Neutrophil (primary cell): Measurements from ENCODE around the gene UBA6.

Source experiments
- H3K27ac ChIP-seq: fragments of 200-600 bp; sonication (generic); 2 replicates; pipeline ENCODE4 v1.5.1; 2016; ENCODE audit warnings: mild to moderate bottlenecking, moderate library complexity
- H3K27me3 ChIP-seq: fragments of 200-600 bp; sonication (generic); 2 replicates; pipeline ENCODE4 v1.6.0; 2016; ENCODE audit warnings: mild to moderate bottlenecking
- H3K36me3 ChIP-seq: fragments of 200-600 bp; sonication (generic); 2 replicates; pipeline ENCODE4 v1.5.1; 2017
- H3K4me1 ChIP-seq, 2 experiments: fragments of 200-600 bp in 1 of 2; sonication (generic) in 1 of 2; 1 replicate in 1 of 2; 2 replicates in 1 of 2; pipeline versions ENCODE4 v1.5.1 to v1.6.1; 2013 to 2016; ENCODE audit warnings: low read depth in 1 of 2, low read length in 1 of 2, mild to moderate bottlenecking in 1 of 2, moderate library complexity in 1 of 2; ENCODE audit not compliant: control insufficient read depth in 1 of 2, insufficient read depth in 1 of 2
- H3K4me3 ChIP-seq, 2 experiments: fragments of 200-600 bp in 1 of 2; sonication (generic) in 1 of 2; 1 replicate in 1 of 2; 2 replicates in 1 of 2; pipeline ENCODE4 v1.5.1; 2013 to 2016; ENCODE audit warnings: low read depth in 1 of 2, low read length in 1 of 2, mild to moderate bottlenecking in 1 of 2, moderate library complexity in 1 of 2
- H3K9me3 ChIP-seq: fragments of 200-600 bp; sonication (generic); 2 replicates; pipeline ENCODE4 v1.5.1; 2016
- CTCF ChIP-seq: fragments of 200-600 bp; sonication (generic); IDR thresholded peaks from 2 replicates; pipeline ENCODE4 v1.5.1; 2016; ENCODE audit warnings: antibody characterized with exemption

UBA6 gene

DNA sequence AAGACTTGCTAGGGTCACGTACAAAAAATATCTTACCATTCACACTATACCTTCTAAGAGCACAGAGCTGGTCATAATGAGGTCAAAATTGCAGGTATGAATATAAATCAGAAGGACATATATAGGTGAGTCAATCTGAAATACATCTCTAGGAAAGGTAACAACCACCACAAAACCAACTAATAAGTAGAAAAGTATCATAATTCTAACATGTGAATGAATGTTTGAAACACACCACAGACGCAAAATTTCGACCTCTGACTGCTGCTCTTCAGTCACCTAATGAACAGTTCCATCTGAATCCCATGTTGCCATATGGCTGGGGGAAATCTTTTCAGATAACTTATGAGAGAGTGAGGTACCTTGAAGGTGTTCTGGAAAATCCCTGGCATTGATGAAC lies 120.4 kb downstream of the UBA6 start:
- Histone ChIP-seq H3K9me3 (no peaks in the 10 kb centered on the region), H3K4me1 (peaks cover 7 to 13% of the 10 kb centered on the region in 2 experiments), H3K36me3 (no peaks in the 10 kb centered on the region), H3K4me3 (no peak overlapping the region), H3K27ac (no peak overlapping the region), H3K27me3 (no peaks in the 10 kb centered on the region)
- TF ChIP-seq CTCF = no peak

DNA sequence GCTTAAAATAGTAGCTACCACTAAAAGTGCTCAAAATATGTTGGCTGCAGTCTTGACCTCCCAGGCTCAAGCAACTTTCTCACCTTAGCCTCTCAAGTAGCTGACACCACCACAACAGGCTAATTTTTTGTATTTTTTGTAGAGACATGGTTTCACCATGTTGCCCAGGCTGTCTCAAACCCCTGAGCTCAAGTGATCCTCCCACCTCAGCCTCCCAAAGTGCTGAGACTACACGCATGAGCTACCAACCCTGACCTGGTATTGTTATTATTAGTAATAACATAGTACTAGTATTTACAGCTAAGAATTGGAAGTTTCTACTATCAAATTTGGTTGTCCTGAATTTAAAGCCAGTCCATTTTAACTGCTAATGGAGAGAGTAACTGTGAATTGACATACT lies 124.4 kb downstream of the UBA6 start:
- Histone ChIP-seq H3K27me3 (no peaks in the 10 kb centered on the region), H3K36me3 (no peaks in the 10 kb centered on the region), H3K4me3 (no peak overlapping the region), H3K4me1 (peaks cover 13 to 16% of the 10 kb centered on the region in 2 experiments), H3K27ac (no peak overlapping the region), H3K9me3 (no peaks in the 10 kb centered on the region)
- TF ChIP-seq CTCF = no peak

- Histone ChIP-seq H3K36me3 (no peaks in the 10 kb centered on the region), H3K27ac (no peak overlapping the region), H3K4me1 (peaks cover 8 to 11% of the 10 kb centered on the region in 2 experiments), H3K27me3 (no peaks in the 10 kb centered on the region), H3K4me3 (no peak overlapping the region), H3K9me3 (no peaks in the 10 kb centered on the region)
- no peak for TF ChIP-seq CTCF
These were observed 124.9 kb downstream of the UBA6 start for GRCh38 chr4:67576059-67576466.

DNA sequence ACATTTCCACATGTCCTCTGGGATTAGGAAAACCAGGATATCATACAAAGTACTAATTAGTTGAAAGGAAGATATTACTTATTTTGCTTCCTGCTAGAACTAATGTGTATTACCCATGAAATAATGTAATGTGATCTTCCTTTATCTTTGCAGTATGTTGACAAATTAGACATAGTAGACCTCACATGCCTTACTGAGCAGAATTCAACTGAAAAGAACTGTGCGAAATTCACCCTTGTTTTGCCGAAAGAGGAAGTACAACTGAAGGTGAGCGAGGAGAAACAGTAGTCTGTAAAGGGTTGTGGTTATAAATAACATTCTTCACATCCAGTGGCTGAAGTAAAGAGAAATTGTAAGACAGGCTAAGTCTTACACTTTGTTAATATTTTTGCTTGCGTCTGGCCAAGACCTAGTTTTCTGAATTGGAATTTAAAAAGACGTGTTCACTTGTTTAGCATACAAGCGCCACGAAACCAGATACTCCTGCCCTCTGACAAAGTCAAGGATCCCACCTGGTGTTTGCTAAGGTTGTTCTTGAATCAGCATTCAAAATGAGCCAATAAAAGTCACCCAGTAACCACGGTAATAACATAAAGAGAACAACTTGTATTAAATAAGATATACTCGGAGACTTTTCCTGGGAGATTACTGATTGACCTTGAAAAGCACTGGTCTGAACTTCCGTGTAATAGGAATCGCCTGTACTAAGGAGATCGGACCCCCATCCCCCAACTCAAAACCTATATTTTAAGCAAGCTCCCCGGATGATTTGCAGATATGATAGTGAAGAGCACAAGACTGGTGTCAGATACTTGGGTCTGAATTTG lies 125.5 kb downstream of the UBA6 start:
- H3K36me3 ChIP-seq = no peaks in the 10 kb centered on the region
- H3K27ac ChIP-seq = no peak overlapping the region
- no peaks in the 10 kb centered on the region for H3K9me3 ChIP-seq
- peaks cover 8 to 10% of the 10 kb centered on the region in 2 experiments for H3K4me1 ChIP-seq
- H3K4me3 ChIP-seq = peak overlapping the region in 1 of 2 experiments; percentile 13
- no peak for TF ChIP-seq CTCF
- no peaks in the 10 kb centered on the region for H3K27me3 ChIP-seq

- H3K36me3 ChIP-seq = no peaks in the 10 kb centered on the region
- H3K4me1 ChIP-seq = peaks cover 8 to 10% of the 10 kb centered on the region in 2 experiments
- TF ChIP-seq CTCF = no peak
- no peak overlapping the region for H3K4me3 ChIP-seq
- H3K9me3 ChIP-seq = no peaks in the 10 kb centered on the region
- H3K27me3 ChIP-seq = no peaks in the 10 kb centered on the region
- H3K27ac ChIP-seq = no peak overlapping the region
These were observed 127.8 kb downstream of the UBA6 start for GRCh38 chr4:67573193-67573592.
